HEK293 (cell line): ENCODE results near the gene BIRC3.

ENCODE experiments used
- KLF7 ChIP-seq: fragments of 450-650 bp; formaldehyde crosslinking; IDR thresholded peaks from 2 replicates; pipeline ENCODE4 v1.5.1; 2016; ENCODE audit warnings: missing biosample characterization, missing genetic modification characterization, borderline replicate concordance
- PRDM1 ChIP-seq: fragments of 450-650 bp; formaldehyde crosslinking; IDR thresholded peaks from 2 replicates; pipeline ENCODE4; 2016; ENCODE audit warnings: missing biosample characterization, missing genetic modification characterization
- REPIN1 ChIP-seq: fragments of 450-650 bp; formaldehyde crosslinking; IDR thresholded peaks from 2 replicates; pipeline ENCODE4 v1.5.1; 2017; ENCODE audit warnings: missing biosample characterization, missing genetic modification characterization, low read depth
- TCF7L2 ChIP-seq: IDR thresholded peaks from 2 replicates; pipeline ENCODE4 v1.6.1; 2011; ENCODE audit warnings: low read depth, mild to moderate bottlenecking, inconsistent platforms, low read length, moderate library complexity, borderline replicate concordance
- ZBTB48 ChIP-seq: fragments of 450-650 bp; formaldehyde crosslinking; IDR thresholded peaks from 2 replicates; pipeline ENCODE4 v1.5.1; 2016; ENCODE audit warnings: missing biosample characterization, missing genetic modification characterization
- ZEB2 ChIP-seq: fragments of 450-650 bp; formaldehyde crosslinking; IDR thresholded peaks from 2 replicates; pipeline ENCODE4 v1.5.1; 2016; ENCODE audit warnings: missing biosample characterization, missing genetic modification characterization
- ZFP37 ChIP-seq: fragments of 450-650 bp; formaldehyde crosslinking; IDR thresholded peaks from 2 replicates; pipeline ENCODE4 v1.5.1; 2016; ENCODE audit warnings: missing biosample characterization, missing genetic modification characterization
- ZFP41 ChIP-seq: fragments of 450-650 bp; formaldehyde crosslinking; IDR thresholded peaks from 2 replicates; pipeline ENCODE4 v1.5.1; 2016; ENCODE audit warnings: missing biosample characterization, missing genetic modification characterization, borderline replicate concordance
- ZNF223 ChIP-seq: fragments of 450-650 bp; formaldehyde crosslinking; IDR thresholded peaks from 2 replicates; pipeline ENCODE4 v1.5.1; 2016; ENCODE audit warnings: missing biosample characterization, missing genetic modification characterization
- ZNF350 ChIP-seq: fragments of 450-650 bp; formaldehyde crosslinking; IDR thresholded peaks from 2 replicates; pipeline ENCODE4 v1.5.0; 2017; ENCODE audit warnings: missing biosample characterization, mild to moderate bottlenecking, missing genetic modification characterization
- ZNF426 ChIP-seq: fragments of 450-650 bp; formaldehyde crosslinking; IDR thresholded peaks from 2 replicates; pipeline ENCODE4 v1.5.1; 2017; ENCODE audit warnings: missing biosample characterization, missing genetic modification characterization, mild to moderate bottlenecking, inconsistent platforms, moderate library complexity
- ZNF558 ChIP-seq: fragments of 450-650 bp; formaldehyde crosslinking; IDR thresholded peaks from 2 replicates; pipeline ENCODE4 v1.5.1; 2016; ENCODE audit warnings: missing biosample characterization, missing genetic modification characterization
- ZNF600 ChIP-seq: fragments of 450-650 bp; formaldehyde crosslinking; IDR thresholded peaks from 2 replicates; pipeline ENCODE4 v1.5.1; 2016; ENCODE audit warnings: missing biosample characterization, missing genetic modification characterization
- ZNF664 ChIP-seq: fragments of 450-650 bp; formaldehyde crosslinking; IDR thresholded peaks from 2 replicates; pipeline ENCODE4 v1.5.1; 2016; ENCODE audit warnings: missing biosample characterization, missing genetic modification characterization
- ZNF747 ChIP-seq: fragments of 450-650 bp; formaldehyde crosslinking; IDR thresholded peaks from 2 replicates; pipeline ENCODE4 v1.5.1; 2016; ENCODE audit warnings: missing biosample characterization, missing genetic modification characterization
- ZNF791 ChIP-seq: fragments of 450-650 bp; formaldehyde crosslinking; IDR thresholded peaks from 2 replicates; pipeline ENCODE4 v1.5.1; 2016; ENCODE audit warnings: missing biosample characterization, missing genetic modification characterization
- TF ChIP-seq, protein P1 (sequence below): fragments of 450-650 bp; formaldehyde crosslinking; IDR thresholded peaks from 2 replicates; pipeline ENCODE4 v1.5.1; 2016; ENCODE audit warnings: missing biosample characterization, missing genetic modification characterization
- TF ChIP-seq, protein P2 (sequence below): fragments of 450-650 bp; formaldehyde crosslinking; IDR thresholded peaks from 2 replicates; pipeline ENCODE4 v1.5.1; 2017; ENCODE audit warnings: missing biosample characterization, missing genetic modification characterization
- TF ChIP-seq, protein P3 (sequence below): fragments of 450-650 bp; formaldehyde crosslinking; IDR thresholded peaks from 2 replicates; pipeline ENCODE4 v1.5.1; 2016; ENCODE audit warnings: missing biosample characterization, missing genetic modification characterization
- TF ChIP-seq, protein P4 (sequence below): fragments of 450-650 bp; formaldehyde crosslinking; IDR thresholded peaks from 2 replicates; pipeline ENCODE4 v1.5.1; 2016; ENCODE audit warnings: missing biosample characterization, missing genetic modification characterization

BIRC3 gene

DNA sequence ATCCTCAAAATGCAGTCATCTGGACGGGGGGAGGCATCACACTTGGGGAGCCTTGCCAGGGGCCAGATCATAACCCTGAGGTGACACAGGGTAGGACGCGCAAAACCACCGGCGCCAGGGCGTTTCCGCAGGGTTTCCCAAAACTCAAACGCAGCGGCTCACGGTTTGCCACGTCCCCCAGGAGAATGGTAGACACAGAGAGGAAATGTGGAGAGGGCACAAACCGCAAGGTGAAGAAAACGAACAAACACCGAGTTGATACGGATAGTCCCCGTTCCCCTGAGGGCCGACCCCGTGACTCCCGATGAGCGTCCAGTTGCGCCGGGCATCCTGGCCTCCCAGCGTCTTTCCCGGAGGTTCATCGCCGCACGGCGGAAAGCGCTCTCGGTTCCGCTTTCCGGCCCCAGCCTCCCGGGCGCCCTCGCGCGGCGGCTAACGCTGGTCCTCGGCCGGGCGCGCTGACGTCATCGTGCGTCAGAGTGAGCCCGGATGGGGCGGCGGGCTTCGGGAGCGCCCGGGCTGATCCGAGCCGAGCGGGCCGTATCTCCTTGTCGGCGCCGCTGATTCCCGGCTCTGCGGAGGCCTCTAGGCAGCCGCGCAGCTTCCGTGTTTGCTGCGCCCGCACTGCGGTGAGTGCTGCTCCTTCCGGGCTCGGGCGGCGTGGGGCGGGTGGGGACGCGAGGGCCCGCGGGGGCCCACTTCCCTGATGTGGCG lies 29.6 kb downstream of the BIRC3 start, which contains the start of gene BIRC2 (continued):
- TF ChIP-seq, protein P1, sequence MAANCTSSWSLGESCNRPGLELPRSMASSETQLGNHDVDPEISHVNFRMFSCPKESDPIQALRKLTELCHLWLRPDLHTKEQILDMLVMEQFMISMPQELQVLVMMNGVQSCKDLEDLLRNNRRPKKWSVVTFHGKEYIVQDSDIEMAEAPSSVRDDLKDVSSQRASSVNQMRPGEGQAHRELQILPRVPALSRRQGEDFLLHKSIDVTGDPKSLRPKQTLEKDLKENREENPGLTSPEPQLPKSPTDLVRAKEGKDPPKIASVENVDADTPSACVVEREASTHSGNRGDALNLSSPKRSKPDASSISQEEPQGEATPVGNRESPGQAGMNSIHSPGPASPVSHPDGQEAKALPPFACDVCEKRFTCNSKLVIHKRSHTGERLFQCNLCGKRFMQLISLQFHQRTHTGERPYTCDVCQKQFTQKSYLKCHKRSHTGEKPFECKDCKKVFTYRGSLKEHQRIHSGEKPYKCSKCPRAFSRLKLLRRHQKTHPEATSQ (tag by site-specific recombination), result 0 out of 2 replicates have a peak, but pooled peaks have one; percentile 22
- TF ChIP-seq PRDM1 (tag by site-specific recombination), result peak; percentile 27; the same call in 1 of the 2 replicates
- peak; percentile 88 for TF ChIP-seq ZNF600
- no peak for TF ChIP-seq ZNF664
- TF ChIP-seq ZNF791 (tag by site-specific recombination), result no peak
- no peak for TF ChIP-seq ZNF747 (tag by site-specific recombination)
- TF ChIP-seq ZNF426 (tag by site-specific recombination), result no peak
- TF ChIP-seq ZNF558 (tag by site-specific recombination), result no peak
- TF ChIP-seq REPIN1 (tag by site-specific recombination), result no peak
- TF ChIP-seq ZEB2 (tag by site-specific recombination), result peak; percentile 97
- TF ChIP-seq, protein P2, sequence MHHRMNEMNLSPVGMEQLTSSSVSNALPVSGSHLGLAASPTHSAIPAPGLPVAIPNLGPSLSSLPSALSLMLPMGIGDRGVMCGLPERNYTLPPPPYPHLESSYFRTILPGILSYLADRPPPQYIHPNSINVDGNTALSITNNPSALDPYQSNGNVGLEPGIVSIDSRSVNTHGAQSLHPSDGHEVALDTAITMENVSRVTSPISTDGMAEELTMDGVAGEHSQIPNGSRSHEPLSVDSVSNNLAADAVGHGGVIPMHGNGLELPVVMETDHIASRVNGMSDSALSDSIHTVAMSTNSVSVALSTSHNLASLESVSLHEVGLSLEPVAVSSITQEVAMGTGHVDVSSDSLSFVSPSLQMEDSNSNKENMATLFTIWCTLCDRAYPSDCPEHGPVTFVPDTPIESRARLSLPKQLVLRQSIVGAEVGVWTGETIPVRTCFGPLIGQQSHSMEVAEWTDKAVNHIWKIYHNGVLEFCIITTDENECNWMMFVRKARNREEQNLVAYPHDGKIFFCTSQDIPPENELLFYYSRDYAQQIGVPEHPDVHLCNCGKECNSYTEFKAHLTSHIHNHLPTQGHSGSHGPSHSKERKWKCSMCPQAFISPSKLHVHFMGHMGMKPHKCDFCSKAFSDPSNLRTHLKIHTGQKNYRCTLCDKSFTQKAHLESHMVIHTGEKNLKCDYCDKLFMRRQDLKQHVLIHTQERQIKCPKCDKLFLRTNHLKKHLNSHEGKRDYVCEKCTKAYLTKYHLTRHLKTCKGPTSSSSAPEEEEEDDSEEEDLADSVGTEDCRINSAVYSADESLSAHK (tag by site-specific recombination), result peak; percentile 20; the same call in 1 of the 2 replicates
- TF ChIP-seq KLF7 (tag by site-specific recombination), result 0 out of 2 replicates have a peak, but pooled peaks have one; percentile 18
- 0 out of 2 replicates have a peak, but pooled peaks have one; percentile 45 for TF ChIP-seq ZFP37 (tag by site-specific recombination)
- no peak for TF ChIP-seq ZNF223 (tag by site-specific recombination)
- TF ChIP-seq ZFP41 (tag by site-specific recombination), result no peak
- TF ChIP-seq, protein P3, sequence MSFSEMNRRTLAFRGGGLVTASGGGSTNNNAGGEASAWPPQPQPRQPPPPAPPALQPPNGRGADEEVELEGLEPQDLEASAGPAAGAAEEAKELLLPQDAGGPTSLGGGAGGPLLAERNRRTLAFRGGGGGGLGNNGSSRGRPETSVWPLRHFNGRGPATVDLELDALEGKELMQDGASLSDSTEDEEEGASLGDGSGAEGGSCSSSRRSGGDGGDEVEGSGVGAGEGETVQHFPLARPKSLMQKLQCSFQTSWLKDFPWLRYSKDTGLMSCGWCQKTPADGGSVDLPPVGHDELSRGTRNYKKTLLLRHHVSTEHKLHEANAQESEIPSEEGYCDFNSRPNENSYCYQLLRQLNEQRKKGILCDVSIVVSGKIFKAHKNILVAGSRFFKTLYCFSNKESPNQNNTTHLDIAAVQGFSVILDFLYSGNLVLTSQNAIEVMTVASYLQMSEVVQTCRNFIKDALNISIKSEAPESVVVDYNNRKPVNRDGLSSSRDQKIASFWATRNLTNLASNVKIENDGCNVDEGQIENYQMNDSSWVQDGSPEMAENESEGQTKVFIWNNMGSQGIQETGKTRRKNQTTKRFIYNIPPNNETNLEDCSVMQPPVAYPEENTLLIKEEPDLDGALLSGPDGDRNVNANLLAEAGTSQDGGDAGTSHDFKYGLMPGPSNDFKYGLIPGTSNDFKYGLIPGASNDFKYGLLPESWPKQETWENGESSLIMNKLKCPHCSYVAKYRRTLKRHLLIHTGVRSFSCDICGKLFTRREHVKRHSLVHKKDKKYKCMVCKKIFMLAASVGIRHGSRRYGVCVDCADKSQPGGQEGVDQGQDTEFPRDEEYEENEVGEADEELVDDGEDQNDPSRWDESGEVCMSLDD (tag by site-specific recombination), result 0 out of 2 replicates have a peak, but pooled peaks have one; percentile 12
- no peak for TF ChIP-seq ZNF350
- no peak for TF ChIP-seq TCF7L2
- TF ChIP-seq ZBTB48 (tag by site-specific recombination), result peak; percentile 89
- TF ChIP-seq, protein P4, sequence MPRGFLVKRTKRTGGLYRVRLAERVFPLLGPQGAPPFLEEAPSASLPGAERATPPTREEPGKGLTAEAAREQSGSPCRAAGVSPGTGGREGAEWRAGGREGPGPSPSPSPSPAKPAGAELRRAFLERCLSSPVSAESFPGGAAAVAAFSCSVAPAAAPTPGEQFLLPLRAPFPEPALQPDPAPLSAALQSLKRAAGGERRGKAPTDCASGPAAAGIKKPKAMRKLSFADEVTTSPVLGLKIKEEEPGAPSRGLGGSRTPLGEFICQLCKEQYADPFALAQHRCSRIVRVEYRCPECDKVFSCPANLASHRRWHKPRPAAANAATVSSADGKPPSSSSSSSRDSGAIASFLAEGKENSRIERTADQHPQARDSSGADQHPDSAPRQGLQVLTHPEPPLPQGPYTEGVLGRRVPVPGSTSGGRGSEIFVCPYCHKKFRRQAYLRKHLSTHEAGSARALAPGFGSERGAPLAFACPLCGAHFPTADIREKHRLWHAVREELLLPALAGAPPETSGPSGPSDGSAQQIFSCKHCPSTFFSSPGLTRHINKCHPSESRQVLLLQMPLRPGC (tag by site-specific recombination), result 0 out of 2 replicates have a peak, but pooled peaks have one; percentile 26
